ENCODE results near the gene AP3B2. TPM values are rescaled to one million over a fixed set of nuclear protein-coding genes. Genes with fewer than 3 reads are reported as not detected.

Gene AP3B2
- total RNA-seq, 1 experiment from 2014 or later = not detected

DNA sequence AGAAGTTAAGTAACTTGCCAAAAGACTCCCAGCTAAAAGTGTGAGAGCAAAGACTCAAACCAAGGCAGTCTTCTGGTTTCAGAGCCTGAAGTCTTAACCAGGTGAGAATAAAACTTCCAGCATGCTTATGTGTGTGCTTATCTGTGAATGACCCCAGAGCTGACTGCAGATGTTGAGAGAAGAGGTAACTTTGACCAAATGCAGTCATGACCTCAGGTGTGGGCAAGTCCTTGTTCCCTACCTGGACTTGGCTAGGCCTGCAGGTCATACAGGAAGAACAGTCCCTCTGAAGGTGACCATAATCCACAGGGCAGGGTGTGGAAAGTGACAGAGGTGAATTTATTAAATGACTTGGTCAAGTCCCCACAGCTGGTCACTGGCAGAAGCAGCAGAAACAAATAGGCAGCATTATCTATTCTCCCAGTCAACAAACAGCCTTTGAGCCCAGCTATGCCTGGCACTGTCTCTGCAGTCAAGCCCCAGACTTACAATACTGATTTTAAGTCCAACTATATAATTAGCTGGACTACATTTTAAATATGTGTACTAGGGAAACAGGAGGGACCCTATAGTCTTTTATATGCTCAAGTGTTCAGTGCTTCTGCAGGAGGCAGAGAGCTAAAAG lies 59.5 kb downstream of the AP3B2 start:
- Histone ChIP-seq H4K20me1 (ENCODE audit: insufficient read depth) (no peaks in the 10 kb centered on the region), H3K4me3 (no peak overlapping the region), H3K4me1 (replicated peaks; ENCODE audit: insufficient read depth) (no peaks in the 10 kb centered on the region), H3K27me3 (ENCODE audit: insufficient read depth, low read depth) (peaks cover 37% of the 10 kb centered on the region), H3F3A (ENCODE audit: insufficient read depth, low read depth) (no peaks in the 10 kb centered on the region), H3K79me2 (ENCODE audit: low read depth) (no peaks in the 10 kb centered on the region), H3K9me3 (ENCODE audit: insufficient read depth, low read depth) (no peaks in the 10 kb centered on the region), H3K9me2 (ENCODE audit: insufficient read depth) (no peaks in the 10 kb centered on the region), H2AFZ (no peak overlapping the region), H3K27ac (no peak overlapping the region), H3K36me3 (ENCODE audit: low read depth) (no peaks in the 10 kb centered on the region), H3K4me2 (no peak overlapping the region)
- ChIA-PET CTCF (no interaction called here), POLR2A (ENCODE audit: unreplicated experiment) (no interaction called here)
- intact Hi-C loops (cut with micrococcal nuclease; ENCODE audit: unreplicated experiment) = no loop called here
- no peak for DNase-seq
- no peak for TF ChIP-seq EZH2 (IDR thresholded peaks at IDR 0.05; ENCODE audit: low read depth)
- TF ChIP-seq, protein P1, sequence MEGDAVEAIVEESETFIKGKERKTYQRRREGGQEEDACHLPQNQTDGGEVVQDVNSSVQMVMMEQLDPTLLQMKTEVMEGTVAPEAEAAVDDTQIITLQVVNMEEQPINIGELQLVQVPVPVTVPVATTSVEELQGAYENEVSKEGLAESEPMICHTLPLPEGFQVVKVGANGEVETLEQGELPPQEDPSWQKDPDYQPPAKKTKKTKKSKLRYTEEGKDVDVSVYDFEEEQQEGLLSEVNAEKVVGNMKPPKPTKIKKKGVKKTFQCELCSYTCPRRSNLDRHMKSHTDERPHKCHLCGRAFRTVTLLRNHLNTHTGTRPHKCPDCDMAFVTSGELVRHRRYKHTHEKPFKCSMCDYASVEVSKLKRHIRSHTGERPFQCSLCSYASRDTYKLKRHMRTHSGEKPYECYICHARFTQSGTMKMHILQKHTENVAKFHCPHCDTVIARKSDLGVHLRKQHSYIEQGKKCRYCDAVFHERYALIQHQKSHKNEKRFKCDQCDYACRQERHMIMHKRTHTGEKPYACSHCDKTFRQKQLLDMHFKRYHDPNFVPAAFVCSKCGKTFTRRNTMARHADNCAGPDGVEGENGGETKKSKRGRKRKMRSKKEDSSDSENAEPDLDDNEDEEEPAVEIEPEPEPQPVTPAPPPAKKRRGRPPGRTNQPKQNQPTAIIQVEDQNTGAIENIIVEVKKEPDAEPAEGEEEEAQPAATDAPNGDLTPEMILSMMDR (conservative IDR thresholded peaks at IDR 0.05) = no peak
- BruUV-seq (replicated peaks) = no TSS peak

DNA sequence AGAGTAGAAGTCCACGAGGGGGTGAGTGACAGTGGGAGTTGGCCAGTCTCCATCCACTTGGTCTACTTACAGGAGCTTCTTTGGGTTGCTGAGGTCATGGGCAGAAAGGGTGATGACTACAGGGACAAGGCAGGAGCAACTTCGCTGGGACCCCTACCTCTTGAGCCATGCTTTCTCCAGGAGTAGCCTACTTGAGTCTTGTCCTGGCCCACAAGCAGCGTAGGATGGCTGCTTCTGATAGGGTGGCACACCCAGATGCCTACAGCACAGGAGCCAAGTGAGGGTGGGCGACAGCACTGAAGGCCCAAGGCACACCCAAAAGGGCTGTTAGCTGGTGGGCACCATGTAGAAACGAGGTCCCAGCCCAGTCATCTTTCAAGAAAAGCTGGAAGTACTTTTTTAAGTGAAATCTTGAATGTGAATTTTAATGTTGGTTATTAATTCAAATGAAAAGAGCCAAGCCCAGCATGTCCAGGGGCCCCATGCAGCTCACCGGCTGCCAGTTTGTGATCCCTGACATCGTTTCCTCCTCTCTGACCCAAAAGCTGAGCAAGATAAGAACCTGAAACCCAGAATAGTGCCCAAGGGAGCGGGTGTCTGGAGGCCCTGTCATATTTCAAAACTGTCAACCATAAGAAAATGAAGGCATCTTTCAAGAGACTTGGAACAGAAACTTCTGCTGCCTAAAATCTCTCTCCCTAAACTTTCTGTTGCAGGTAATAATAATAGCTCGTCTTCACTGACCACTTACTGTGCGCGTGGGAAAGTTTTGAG lies 60.3 kb downstream of the AP3B2 start:
- Histone ChIP-seq H3K4me3 (no peak overlapping the region), H3K36me3 (ENCODE audit: low read depth) (no peaks in the 10 kb centered on the region), H4K20me1 (ENCODE audit: insufficient read depth) (no peaks in the 10 kb centered on the region), H3K4me1 (replicated peaks; ENCODE audit: insufficient read depth) (no peaks in the 10 kb centered on the region), H3F3A (ENCODE audit: insufficient read depth, low read depth) (no peaks in the 10 kb centered on the region), H3K27ac (no peak overlapping the region), H3K79me2 (ENCODE audit: low read depth) (no peaks in the 10 kb centered on the region), H3K9me3 (ENCODE audit: insufficient read depth, low read depth) (no peaks in the 10 kb centered on the region), H3K9me2 (ENCODE audit: insufficient read depth) (no peaks in the 10 kb centered on the region), H2AFZ (no peak overlapping the region), H3K4me2 (no peak overlapping the region), H3K27me3 (ENCODE audit: insufficient read depth, low read depth) (peaks cover 35% of the 10 kb centered on the region)
- intact Hi-C loops (cut with micrococcal nuclease; ENCODE audit: unreplicated experiment) = no loop called here
- BruUV-seq (replicated peaks) = no TSS peak
- ChIA-PET POLR2A (ENCODE audit: unreplicated experiment) (no interaction called here), CTCF (no interaction called here)
- TF ChIP-seq EZH2 (IDR thresholded peaks at IDR 0.05; ENCODE audit: low read depth) = no peak
- TF ChIP-seq, protein P1 (conservative IDR thresholded peaks at IDR 0.05) = no peak
- DNase-seq = no peak

DNA sequence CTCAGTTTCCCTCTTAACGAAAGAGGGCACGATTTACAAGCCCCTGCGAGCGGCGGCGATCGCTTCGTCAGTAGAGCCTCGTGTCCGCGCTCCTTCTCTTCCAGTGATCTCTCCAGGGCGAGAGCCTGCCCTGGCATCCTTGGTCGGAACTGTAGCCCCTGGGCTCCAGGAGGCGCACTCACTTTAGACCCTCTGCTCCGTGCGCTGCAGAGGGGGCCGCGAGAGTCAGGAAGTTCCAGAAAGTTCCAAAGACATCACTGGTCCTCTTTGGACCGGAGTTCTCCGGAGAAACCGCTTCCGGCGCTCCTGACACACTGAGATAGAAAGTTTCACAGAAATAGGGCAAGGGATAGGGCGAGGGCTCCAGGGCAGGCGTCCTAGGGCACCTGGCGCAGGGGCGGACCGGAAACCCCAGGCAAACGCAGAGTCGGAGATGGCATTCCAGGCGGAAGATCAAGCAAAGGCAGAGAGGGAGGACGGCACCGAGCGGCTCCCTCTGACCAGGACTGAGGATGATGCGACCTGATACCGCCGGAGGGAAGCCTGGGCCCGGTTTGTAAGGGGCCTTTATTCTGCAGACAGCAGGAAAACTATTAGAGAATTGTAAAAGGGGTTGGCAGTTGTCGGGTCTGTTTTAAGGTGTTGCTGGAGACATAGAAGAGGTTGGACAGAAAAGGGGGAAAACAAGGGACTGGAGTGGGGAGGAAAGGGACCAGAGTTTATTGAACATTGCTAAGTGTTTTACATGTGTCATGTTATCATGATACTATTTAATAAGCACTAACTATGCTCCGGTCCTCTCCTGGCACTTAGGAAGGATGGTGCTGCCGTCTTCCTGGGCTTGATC lies 61.2 kb downstream of the AP3B2 start:
- no TSS peak for BruUV-seq (replicated peaks)
- POLR2A ChIA-PET (ENCODE audit: unreplicated experiment) = no interaction called here
- no peak for TF ChIP-seq EZH2 (IDR thresholded peaks at IDR 0.05; ENCODE audit: low read depth)
- TF ChIP-seq, protein P1 (conservative IDR thresholded peaks at IDR 0.05) = no peak
- Histone ChIP-seq H2AFZ (no peak overlapping the region), H3K27ac (no peak overlapping the region), H3K79me2 (ENCODE audit: low read depth) (no peaks in the 10 kb centered on the region), H3F3A (ENCODE audit: insufficient read depth, low read depth) (no peaks in the 10 kb centered on the region), H3K9me3 (ENCODE audit: insufficient read depth, low read depth) (no peaks in the 10 kb centered on the region), H4K20me1 (ENCODE audit: insufficient read depth) (no peaks in the 10 kb centered on the region), H3K4me2 (no peak overlapping the region), H3K9me2 (ENCODE audit: insufficient read depth) (no peaks in the 10 kb centered on the region), H3K4me1 (replicated peaks; ENCODE audit: insufficient read depth) (no peaks in the 10 kb centered on the region), H3K4me3 (no peak overlapping the region), H3K27me3 (ENCODE audit: insufficient read depth, low read depth) (peaks cover 36% of the 10 kb centered on the region), H3K36me3 (ENCODE audit: low read depth) (no peaks in the 10 kb centered on the region)
- no peak for DNase-seq
- CTCF ChIA-PET = no interaction called here
- intact Hi-C loops (cut with micrococcal nuclease; ENCODE audit: unreplicated experiment) = no loop called here

Measured in PC-9 (cell line).